ENCODE measurements around the gene HS1BP3. TPM values are rescaled to one million over a fixed set of nuclear protein-coding genes. Genes with fewer than 3 reads are reported as not detected.

HS1BP3 gene
- total and polyA plus RNA-seq, 2 of the 13 experiments (the other 11 are each of a cell fraction or from before 2014, with no cell fraction given), result 15.2 to 22.0 TPM

DNA sequence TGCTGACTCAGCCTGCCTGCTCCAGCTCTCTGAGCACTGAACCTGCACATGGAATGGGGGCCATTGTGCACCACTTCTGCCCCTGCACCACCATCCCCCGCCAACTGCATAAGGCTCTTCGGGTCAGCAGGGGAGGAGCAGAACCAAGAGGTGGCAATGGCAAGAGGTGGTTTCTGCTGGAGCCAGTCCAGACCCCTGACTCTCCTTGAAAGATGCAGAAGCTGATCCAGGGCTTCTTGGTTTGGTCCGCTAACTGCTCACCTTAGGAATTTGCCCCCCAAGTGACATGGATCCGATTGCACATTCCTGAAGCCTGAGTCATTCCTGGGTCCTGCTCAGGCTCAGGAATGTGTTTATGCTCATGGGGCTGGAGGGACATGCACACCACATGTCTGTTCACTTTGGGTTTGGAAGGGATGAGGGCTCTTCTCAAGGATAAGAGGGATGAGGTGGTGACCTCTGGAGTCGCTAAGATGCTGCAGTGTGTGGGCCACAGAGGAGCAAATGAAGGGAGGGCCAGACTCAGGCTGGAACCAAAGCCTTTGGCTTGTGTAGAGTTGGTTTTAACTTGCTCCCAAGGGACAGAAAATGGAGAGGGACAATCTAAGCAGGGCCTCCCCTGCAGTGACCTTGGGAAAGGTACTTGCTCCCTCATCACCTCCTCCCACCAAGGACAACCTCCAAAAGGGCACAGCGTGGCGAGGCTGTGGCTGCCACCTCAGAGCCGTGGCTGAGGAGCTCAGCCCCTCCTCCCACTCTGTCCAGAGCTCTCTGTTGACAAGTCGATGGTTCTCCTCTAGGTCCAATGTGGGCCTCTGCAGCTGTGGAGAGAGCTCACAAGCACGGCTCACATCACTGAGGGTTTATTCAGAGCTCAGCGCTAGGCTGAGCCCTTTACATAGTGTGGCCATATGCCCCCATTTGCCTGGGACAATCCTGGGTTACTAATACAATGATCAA is 66.2 kb downstream of the HS1BP3 start (continued):
- TF ChIP-seq GLI4 (CRISPR knock-in tag; IDR thresholded peaks at IDR 0.05; ENCODE audit: borderline replicate concordance) (no peak; the same call in 1 of the 2 replicates), RELA (CRISPR knock-in tag; IDR thresholded peaks at IDR 0.05) (no peak), CCDC6 (CRISPR knock-in tag; IDR thresholded peaks at IDR 0.05) (peak; percentile 90), SRY (CRISPR knock-in tag; IDR thresholded peaks at IDR 0.05) (peak; percentile 84; the same call in 1 of the 2 replicates)
- TF ChIP-seq, protein P1, sequence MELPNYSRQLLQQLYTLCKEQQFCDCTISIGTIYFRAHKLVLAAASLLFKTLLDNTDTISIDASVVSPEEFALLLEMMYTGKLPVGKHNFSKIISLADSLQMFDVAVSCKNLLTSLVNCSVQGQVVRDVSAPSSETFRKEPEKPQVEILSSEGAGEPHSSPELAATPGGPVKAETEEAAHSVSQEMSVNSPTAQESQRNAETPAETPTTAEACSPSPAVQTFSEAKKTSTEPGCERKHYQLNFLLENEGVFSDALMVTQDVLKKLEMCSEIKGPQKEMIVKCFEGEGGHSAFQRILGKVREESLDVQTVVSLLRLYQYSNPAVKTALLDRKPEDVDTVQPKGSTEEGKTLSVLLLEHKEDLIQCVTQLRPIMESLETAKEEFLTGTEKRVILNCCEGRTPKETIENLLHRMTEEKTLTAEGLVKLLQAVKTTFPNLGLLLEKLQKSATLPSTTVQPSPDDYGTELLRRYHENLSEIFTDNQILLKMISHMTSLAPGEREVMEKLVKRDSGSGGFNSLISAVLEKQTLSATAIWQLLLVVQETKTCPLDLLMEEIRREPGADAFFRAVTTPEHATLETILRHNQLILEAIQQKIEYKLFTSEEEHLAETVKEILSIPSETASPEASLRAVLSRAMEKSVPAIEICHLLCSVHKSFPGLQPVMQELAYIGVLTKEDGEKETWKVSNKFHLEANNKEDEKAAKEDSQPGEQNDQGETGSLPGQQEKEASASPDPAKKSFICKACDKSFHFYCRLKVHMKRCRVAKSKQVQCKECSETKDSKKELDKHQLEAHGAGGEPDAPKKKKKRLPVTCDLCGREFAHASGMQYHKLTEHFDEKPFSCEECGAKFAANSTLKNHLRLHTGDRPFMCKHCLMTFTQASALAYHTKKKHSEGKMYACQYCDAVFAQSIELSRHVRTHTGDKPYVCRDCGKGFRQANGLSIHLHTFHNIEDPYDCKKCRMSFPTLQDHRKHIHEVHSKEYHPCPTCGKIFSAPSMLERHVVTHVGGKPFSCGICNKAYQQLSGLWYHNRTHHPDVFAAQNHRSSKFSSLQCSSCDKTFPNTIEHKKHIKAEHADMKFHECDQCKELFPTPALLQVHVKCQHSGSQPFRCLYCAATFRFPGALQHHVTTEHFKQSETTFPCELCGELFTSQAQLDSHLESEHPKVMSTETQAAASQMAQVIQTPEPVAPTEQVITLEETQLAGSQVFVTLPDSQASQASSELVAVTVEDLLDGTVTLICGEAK (IDR thresholded peaks at IDR 0.05), result no peak
- TF ChIP-seq, protein P1 (CRISPR knock-in tag; IDR thresholded peaks at IDR 0.05), result peak; percentile 66
- TF ChIP-seq, protein P2, sequence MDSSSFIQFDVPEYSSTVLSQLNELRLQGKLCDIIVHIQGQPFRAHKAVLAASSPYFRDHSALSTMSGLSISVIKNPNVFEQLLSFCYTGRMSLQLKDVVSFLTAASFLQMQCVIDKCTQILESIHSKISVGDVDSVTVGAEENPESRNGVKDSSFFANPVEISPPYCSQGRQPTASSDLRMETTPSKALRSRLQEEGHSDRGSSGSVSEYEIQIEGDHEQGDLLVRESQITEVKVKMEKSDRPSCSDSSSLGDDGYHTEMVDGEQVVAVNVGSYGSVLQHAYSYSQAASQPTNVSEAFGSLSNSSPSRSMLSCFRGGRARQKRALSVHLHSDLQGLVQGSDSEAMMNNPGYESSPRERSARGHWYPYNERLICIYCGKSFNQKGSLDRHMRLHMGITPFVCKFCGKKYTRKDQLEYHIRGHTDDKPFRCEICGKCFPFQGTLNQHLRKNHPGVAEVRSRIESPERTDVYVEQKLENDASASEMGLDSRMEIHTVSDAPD (CRISPR knock-in tag; IDR thresholded peaks at IDR 0.05), result no peak
- TF ChIP-seq, protein P3, sequence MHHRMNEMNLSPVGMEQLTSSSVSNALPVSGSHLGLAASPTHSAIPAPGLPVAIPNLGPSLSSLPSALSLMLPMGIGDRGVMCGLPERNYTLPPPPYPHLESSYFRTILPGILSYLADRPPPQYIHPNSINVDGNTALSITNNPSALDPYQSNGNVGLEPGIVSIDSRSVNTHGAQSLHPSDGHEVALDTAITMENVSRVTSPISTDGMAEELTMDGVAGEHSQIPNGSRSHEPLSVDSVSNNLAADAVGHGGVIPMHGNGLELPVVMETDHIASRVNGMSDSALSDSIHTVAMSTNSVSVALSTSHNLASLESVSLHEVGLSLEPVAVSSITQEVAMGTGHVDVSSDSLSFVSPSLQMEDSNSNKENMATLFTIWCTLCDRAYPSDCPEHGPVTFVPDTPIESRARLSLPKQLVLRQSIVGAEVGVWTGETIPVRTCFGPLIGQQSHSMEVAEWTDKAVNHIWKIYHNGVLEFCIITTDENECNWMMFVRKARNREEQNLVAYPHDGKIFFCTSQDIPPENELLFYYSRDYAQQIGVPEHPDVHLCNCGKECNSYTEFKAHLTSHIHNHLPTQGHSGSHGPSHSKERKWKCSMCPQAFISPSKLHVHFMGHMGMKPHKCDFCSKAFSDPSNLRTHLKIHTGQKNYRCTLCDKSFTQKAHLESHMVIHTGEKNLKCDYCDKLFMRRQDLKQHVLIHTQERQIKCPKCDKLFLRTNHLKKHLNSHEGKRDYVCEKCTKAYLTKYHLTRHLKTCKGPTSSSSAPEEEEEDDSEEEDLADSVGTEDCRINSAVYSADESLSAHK (CRISPR knock-in tag; IDR thresholded peaks at IDR 0.05; ENCODE audit: borderline replicate concordance), result no peak
- TF ChIP-seq, protein P4, sequence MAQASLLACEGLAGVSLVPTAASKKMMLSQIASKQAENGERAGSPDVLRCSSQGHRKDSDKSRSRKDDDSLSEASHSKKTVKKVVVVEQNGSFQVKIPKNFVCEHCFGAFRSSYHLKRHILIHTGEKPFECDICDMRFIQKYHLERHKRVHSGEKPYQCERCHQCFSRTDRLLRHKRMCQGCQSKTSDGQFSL (CRISPR knock-in tag; IDR thresholded peaks at IDR 0.05), result 0 out of 2 replicates have a peak, but pooled peaks have one; percentile 22
- TF ChIP-seq, protein P5, sequence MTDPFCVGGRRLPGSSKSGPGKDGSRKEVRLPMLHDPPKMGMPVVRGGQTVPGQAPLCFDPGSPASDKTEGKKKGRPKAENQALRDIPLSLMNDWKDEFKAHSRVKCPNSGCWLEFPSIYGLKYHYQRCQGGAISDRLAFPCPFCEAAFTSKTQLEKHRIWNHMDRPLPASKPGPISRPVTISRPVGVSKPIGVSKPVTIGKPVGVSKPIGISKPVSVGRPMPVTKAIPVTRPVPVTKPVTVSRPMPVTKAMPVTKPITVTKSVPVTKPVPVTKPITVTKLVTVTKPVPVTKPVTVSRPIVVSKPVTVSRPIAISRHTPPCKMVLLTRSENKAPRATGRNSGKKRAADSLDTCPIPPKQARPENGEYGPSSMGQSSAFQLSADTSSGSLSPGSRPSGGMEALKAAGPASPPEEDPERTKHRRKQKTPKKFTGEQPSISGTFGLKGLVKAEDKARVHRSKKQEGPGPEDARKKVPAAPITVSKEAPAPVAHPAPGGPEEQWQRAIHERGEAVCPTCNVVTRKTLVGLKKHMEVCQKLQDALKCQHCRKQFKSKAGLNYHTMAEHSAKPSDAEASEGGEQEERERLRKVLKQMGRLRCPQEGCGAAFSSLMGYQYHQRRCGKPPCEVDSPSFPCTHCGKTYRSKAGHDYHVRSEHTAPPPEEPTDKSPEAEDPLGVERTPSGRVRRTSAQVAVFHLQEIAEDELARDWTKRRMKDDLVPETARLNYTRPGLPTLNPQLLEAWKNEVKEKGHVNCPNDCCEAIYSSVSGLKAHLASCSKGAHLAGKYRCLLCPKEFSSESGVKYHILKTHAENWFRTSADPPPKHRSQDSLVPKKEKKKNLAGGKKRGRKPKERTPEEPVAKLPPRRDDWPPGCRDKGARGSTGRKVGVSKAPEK (CRISPR knock-in tag; IDR thresholded peaks at IDR 0.05; ENCODE audit: borderline replicate concordance), result no peak; the same call in 1 of the 2 replicates

Measured in HepG2 (cell line).